ENCODE measurements around the gene SCN2B.

The SCN2B gene

DNA sequence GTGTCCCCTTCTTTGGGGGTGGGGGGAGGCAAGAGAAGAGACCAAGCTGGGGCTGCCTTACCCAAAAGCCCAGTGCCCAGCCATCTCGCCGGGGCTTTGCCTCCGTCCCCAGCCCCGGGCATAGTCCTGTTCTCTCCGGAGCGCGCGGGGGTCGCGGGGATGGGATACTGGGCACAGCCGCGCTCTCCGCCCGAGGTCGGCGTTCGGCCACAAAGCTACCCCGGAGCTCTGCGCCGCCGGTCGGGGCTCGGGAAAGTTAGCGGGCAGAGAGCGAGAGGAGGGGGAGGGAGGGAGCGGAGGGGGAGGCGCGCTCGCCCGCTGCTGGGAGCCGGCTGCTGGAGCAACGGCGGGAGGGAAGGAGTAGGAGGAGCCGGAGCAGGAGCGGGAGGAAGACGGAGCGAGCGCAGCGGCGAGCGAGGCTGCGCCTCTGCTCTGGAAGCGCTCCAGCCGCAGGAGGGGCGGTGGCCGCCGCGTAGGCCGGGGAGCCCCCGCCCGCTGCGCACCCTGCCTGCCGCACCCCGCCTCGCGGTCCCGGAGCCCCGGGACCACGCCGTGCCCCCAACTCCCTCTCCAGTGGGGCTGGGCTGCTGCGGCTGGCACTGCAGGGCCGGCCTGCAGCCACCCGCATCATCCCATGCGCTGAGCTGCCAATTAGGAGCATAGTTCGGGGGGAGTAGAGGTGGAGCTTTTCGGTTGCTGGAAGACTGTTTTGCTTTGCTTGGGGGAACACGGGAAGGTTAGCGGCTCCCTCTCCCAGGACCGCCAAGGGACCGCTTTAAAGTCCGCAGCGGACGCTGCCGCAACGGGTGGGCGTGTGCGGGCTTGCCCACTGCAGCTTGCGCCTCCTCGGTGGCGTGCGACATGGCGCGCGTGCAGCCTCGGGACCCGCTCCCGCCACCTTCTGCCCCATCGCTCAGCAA, 23.6 kb downstream of the SCN2B start, which contains the start of gene SCN4B:
TSS of gene SCN4B (minus strand) at position 272 of the 920 bp plus-strand sequence. CDS start at position 122, 150 bp downstream.
- DNase-seq, result peak; percentile 84

DNA sequence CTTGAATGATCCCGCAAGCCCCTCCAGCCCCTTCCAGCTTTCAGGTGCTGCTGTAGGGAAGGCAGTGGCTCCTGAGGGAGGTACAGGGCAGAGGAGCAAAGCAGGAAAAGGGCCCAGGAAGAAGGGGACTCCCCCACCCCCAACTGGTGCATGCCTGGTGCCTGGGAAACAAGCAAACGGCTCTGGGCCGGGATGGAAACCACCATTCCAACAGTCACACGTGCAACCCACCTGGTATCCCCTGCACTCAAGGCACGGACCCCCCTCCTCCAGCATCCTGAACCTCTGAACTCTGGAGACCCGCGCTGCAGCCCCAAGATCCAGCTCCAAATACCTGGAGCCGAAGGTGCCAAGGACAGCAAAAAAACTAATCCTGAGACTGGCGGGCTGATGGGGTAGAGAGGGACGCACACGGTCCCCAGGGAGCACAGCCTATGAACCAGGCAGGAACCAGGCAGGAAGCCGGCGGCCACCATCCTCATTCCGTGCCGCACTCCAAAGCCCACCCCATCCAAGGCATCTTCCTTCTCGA, 24.4 kb downstream of the SCN2B start:
- no peak for DNase-seq

DNA sequence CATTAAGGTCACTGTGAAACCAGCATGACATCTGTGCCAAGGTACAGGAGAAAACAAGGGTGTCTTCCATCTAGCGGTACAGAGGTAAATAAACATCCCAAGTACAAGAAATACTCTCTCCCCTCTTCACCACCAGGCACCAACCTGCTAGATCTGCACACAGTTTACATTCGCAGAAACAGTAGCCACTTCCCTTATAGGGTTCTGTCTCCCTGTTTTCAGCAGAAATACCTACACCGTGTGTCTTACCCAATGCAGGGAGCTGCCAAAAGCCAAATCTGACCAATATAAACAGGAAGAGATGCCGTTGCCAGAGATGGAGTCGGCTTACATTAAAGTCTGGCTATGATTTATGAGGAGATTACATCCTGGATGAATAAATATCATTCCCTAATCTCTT, 25.0 kb downstream of the SCN2B start:
- DNase-seq, result no peak

DNA sequence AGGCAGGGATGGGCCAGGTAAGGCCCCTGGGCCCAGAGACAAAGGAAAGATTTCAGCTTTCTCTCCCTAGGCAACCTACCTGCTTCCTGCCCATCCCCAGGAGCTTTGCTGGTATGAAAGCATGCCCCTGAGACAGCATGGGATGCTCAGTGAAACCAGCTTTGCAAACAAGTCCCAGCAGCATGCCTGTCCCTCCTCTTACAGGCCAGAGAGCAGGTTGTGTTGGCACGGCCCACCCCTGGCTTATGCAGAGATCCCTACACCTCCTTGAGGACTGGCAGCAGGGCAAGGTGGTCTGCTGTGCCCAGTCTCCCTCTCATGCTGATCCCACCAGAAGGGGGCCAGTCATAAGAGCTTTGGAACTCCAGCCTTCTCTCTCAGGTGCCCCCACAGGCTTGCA, 26.9 kb downstream of the SCN2B start:
- DNase-seq, result no peak

DNA sequence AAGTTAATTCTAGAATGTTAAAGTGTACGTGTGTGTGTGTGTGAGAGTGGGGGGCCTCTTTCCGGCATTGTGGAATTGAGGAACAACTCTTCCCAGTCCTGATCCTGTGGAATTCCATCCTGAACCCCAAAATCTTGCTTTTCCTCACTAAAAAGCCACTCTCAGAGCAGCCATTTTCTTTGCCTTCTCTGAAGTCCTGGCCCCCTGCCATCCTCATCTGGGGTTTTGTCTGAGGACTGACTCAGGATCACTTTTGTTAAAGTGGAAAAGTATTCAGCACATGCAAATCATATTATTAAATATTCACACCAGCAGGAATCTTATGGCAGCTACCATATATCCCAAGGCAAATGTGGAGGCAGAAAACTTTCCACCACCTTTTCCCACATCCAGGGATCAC, 27.6 kb downstream of the SCN2B start:
- no peak for DNase-seq

DNA sequence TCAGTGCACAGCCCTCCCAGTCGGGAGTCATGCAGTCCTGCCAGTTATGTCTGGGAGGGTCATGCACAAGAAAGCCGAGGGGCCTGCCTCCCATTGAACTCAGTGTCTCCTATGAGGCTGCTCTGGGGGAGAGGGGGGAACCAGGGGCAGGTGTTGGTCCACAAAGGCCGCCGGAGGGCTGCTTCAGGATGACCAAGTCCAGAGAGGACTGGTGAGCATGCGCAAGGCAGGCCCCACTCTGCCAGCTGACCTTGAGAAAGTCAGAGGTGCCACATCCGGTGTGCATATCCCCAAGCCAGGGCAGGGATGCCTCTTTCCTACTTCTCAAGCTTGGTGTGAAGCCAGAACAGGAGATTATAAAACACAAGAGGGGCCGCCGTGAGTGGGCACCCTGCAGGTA, 28.2 kb downstream of the SCN2B start:
- DNase-seq, result no peak

DNA sequence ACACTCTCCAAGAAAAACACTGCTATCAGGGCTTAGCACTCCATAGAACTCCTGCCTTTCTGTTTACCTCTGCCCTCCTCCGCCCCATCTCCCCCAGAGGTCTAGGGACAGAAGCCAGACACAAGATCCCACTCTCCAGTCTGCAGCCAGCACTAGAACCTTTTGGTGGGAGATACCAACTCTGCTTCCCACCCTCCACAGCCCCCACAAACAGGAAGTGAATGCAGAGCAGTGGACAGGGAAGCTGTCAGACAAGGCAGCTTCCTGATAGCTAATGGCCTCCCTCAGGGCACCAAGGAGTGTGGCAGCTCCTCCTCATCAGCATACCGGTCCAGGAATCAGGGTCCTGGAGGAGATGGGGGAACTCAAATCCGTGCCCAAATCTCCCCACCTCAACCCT, 28.9 kb downstream of the SCN2B start:
- no peak for DNase-seq

DNA sequence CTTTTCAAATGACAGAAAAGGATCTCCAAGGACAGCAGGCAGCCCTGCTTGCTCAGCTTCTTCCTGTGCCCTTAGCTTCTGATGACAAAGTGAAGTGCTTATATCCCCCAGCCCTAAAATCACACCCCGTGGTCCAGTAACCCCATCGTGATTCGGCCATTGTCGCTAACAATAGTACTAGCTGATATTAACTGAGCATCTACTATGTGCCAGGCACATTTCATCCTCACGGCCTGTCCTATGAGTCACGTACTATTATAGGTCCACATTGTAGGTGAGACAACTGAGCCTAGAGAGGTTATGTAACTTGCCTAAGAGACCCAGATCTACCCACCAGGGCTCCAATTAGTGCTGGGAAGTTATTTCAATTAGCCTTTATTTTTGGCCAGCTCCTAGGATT, 29.9 kb downstream of the SCN2B start:
- no peak for DNase-seq

DNA sequence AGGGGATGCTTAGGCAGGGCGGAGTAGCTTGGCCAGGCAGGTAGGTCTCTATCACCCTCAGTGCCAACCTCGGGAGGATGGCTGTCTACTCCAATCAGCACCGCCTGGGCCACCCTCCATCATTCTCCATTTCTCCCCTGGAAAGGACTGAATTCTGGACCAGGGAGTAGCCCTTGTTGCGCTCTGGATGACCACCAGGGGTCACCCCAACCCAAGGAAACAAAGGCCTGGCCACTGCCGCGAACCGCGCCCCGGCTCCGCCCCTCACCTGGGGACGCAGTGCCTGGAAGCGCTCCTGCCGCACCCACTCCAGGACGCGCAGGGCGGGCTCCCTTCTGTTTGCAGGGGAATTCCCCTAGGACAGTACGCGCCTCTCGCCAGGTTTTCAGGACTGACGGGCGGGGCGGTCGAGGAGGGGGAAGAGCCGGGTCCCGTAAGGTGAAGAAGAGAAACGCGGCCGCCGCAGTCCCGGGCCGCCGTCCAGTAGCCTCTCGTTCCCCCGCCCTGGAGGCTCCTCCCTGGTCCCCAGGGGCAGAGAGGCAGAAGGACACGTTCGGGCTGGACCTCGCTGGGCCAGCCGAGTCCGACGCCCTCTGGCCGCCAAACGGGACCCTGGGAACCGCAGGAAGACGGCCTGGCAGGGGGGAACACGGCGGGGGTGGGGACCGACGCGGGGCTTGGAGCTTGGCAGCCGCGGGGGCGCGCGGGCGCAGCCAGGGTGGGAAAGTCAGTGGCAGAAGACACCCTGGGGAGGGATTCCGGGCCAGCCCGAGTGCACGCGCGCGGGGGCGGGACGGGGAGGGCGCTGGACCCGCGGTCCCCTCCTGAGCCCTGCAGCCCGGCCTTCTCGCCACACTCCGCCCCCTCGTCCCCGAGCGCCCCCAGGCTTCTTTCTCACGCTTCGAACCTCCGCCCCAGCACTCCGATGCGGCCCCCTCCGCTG, 30.9 kb downstream of the SCN2B start:
- peak; percentile 87 for DNase-seq

DNA sequence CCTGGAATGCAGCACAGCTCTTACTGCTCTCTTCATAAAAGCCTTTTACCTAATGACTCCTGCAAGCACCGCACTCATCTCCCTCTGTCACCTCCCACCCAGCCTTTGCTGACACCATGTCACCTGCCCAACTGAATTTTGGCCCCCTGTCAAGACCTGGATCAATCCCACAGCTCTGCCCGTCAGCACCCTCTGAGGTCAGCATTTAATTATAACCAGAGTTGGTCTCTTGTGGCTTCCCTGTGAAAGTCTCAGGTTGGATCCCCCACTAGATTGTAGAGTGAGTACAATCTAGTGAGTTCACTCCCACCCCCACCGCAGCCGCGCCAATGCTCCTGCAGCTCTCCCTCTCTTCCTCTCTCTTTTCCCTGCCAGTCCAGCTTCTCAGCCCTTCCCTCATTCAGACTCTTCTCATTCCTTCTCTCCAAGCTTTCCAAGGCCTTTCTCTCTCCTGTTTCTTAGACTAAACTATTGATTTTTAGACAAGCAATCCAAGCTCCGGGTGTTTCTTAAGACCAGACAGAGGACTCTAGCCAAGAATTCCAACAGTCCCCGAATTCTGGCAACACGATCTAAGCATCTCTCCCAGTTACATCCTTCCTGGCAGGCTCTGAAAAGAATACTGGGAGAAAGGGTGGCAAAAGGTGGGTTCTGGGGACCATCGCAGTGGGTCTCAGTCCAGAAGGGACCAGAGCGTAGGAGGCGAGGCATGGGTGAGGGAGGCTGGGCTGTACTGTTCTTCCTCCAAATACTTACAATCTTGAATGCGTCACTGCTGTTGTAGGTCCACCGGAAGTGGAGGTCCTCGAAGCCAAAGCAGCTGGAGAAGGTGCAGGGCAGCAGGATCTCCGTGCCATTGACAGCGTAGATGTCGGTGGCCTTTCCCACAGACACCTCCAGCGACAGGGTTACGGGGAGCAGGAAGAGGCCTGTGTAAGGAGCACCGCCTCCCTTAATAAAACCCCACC, 31.9 kb downstream of the SCN2B start:
- no peak for DNase-seq

DNA sequence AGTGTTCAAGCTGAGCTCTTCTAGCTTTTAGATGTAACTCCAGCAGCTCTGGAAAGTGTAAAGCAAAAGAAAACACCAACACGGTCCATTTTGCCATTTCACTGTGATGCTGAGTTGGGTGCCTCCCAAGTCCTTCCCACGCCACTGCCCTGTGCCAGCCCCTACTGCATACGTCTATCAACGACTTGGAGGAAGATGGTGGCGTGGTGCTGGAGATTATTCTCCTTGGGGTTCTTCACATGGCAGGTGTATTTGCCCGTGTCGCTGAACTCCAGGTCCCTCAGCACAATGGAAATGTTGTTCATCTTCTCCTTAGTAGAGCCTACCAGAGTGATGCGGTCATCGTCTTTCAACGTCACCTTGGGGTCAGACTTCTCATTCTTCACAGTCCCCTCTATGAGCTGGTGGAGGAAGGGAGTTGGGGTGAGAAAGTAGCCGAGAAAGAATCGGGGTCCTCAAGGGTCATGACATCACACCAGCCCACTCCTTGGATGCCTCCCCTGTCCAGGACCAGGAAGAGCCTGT, 32.7 kb downstream of the SCN2B start:
- no peak for DNase-seq

DNA sequence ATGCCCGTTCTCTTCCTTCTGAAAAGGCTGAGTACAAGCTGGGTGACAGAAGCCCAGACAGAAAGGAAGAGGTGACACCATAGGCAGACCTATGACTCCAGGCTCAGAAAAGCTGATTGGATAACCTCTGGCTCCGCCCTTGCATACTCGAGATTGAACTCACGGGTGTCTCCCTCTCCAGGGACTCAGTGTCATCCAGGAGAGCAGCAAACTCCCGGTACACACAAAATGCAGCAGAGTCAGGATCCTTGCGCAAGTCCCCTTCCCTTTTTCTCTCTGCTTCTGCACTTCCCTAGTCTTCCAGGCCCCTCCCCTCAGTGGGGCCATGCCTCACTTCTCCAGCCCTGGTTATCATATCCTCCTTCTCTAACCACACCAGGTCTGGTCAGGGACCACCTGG, 33.6 kb downstream of the SCN2B start:
- DNase-seq, result no peak

DNA sequence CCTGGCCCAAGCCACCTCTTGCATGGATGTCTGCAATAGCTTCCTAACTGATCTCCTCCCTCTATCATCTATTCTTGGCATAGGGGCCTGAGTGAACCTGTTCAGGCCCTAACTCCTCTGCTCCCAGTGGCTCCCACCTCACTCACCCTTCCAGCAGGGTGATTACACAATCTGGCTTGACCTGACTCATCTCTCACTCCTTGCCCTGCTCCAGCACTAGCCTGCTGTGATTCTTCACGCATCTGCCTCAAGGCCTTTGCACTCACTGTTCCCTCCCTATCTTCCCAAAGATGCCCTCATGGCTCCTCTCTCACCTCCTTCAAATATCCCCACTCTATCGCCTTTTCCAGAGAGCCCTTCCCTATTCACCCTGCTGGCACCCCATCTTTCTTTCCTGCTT, 34.4 kb downstream of the SCN2B start:
- DNase-seq, result no peak

DNA sequence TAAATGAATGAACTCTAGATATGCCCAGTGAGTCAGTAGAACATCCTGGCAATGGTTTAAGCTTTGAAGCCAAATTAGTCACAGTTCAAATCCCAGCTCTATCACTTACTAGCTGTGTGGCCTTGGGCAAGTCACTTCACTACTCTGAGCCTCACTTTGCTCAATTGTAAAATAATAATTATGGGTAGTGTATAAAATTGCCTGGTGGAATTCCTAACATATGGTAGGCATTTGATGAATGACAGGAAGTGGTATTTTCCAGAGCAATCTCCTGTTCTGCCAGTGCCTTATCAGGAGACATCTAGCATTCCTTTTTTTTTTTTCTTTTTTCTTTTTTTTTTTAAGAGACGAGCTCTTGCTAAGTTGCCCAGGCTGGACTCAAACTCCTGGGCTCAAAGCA, 36.9 kb downstream of the SCN2B start:
- no peak for DNase-seq

DNA sequence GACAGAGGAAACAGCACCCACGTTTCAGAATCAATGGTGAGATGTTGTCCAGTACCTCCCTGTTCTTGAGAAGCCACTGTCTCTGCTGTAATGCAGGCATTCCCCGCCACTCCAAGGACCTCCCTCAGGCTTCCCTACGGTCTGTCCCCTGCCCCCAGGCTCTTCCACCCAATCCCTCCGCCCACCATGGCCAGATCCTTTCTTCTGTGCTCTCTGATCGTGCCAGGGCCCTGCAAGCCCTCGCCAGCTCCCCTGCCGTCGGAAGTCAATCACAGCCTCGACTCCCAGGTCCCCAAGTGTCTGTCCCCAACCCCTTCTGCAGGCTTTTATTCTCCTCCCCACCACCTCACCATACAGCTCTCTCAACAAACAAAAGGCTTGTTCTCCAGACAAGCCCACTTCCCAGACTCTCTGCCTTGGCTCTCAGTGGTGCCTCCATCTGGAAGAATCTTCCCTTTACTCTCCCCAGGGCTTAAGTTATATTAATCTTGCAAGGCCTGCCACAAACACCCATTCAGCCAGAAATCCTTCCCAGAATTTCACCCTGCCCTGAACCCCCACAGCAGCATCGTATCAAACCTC, 37.5 kb downstream of the SCN2B start:
- DNase-seq, result no peak

DNA sequence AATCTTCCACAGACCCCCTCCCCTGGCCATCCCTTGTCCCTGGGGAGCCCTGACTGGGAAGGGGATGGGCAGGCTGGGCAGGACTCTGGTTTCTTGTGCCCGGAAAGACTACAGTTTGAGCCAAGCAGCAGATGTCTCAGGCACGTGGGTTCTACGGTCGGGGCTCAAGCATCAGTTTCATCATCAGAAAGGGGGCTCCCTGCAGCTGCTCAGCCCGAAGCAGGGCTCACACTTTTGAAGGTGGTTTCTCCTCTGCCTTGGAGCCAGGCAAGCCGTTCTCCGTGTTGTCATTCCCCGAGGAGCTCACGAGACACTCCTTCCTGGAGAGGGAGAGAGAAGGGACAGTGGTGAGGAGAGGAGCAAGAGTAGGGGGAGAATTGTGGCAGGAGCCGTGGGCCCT, 39.6 kb downstream of the SCN2B start:
- no peak for DNase-seq

DNA sequence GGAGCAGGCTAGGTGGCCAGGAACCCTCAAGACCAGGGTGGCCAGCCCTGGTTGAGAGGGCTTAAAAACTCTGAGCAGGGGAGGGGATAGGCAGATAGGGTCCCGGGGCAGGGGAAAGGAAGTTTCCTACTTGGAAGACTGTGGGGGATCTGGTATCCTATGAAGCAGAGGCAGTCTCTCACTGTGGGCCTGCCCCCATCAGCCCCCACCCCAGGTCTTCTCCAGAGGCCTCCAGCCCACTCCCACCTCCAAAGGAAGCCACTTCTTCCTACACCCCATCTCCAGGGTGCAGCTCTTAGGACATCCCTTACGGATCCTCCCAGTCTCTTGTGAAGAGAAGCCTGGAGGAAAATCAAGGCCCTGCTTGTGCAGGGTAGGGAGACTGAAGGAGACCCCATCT, 40.1 kb downstream of the SCN2B start:
- DNase-seq, result no peak

DNA sequence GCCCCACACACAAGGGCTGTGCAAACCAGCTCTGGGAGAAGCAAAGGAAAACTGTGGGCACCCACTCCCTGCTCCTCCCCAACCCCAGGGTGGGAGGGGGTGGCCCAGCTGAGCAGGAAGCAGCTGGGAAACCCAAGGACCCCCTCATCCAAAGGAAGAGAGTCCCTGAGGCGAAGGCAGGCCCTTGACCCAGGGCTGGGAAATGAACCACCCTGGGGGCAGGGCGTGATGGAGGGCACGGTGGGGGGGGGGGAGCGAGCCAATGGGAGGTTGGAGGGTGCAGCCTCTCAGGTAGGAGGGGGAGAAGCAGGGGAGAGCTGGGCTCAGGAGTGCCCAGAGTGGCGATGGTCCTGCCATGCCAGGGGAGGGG, 40.7 kb downstream of the SCN2B start:
- DNase-seq, result no peak

DNA sequence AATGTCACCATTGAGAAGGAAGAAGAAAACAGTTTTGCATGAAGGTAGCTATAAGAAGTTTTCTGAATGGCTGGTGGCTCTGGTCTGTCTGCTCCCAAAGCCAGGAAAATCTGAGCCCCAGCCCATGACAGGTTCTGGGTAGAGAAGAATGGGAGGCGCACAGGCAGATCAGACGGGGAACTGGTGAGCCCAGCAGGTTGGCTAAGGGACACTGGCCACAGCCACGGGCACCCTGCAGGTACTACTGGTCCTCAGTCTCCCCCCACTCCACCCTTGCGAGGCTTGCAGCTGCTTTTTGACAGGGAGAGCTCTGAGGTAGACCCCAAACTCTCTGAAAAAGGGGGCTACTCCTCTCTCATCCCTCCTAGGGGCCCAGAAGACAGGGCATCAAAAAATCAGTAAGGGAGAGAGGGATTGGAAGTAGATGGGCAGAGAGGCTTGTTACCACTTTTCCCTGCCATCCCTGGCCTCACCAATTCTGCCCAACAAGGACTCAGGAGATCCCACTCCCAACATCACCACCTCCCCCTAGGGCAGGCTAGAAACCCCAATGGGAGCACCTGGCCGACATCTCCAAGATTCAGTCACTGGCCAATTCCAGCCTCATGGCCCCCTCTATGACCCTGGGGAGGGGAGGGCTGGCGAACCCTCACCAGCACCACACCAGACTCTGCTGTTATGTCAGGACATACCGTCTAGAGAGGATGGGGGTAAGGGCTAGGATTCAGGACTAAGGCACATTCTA, 41.2 kb downstream of the SCN2B start:
- DNase-seq, result no peak

DNA sequence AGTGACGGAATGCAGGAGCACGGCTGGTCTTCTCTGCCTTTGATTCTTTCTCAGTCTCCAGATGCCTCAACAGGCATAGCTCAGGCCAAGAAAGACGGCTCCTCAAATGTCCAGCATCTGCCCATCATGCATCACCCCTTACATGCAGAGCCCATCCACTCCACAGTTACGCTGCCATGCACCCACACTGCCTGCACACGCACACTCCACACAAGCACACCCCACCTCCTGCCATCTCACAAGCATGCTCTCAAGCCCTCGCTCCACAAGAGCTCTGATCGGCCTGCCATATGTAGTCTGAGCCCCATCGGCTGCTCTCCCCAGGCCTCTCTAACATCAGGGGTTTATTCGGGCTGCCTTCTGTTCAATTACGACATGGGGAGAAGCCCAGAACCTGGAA, 42.6 kb downstream of the SCN2B start:
- no peak for DNase-seq

Measured in right hindlimb (tissue), 1 donor.